ENCODE results near the gene TRIM37. TPM values are rescaled to one million over a fixed set of nuclear protein-coding genes. Genes with fewer than 3 reads are reported as not detected.

TRIM37 gene
- total RNA-seq, 1 donor from 2014 or later: 32.6 TPM

GRCh38 chr17:58936295-58936694 lies 170.4 kb downstream of the TRIM37 start:
- Mint-ChIP-seq H3K36me3 (ENCODE audit: unreplicated experiment) (no peaks in the 10 kb centered on the region), H3K27ac (ENCODE audit: unreplicated experiment) (no peak overlapping the region)

GRCh38 chr17:58932956-58933355 lies 173.7 kb downstream of the TRIM37 start:
- Mint-ChIP-seq H3K9me3 (ENCODE audit: unreplicated experiment) (no peaks in the 10 kb centered on the region), H3K4me3 (ENCODE audit: unreplicated experiment) (no peak overlapping the region), H3K36me3 (ENCODE audit: unreplicated experiment) (no peaks in the 10 kb centered on the region), H3K27ac (ENCODE audit: unreplicated experiment) (no peak overlapping the region), H3K27me3 (ENCODE audit: unreplicated experiment) (no peaks in the 10 kb centered on the region), H3K4me1 (ENCODE audit: unreplicated experiment) (no peaks in the 10 kb centered on the region)
- TF ChIP-seq CTCF (IDR thresholded peaks at IDR 0.05): no peak
- no peak for DNase-seq (ENCODE audit: extremely low spot score, unreplicated experiment)

More at GRCh38 chr17:58936295-58936694, 170.4 kb downstream of the TRIM37 start:
- no peak for DNase-seq (ENCODE audit: extremely low spot score, unreplicated experiment)
- no peak for TF ChIP-seq CTCF (IDR thresholded peaks at IDR 0.05)
- Mint-ChIP-seq H3K27me3 (ENCODE audit: unreplicated experiment) (no peaks in the 10 kb centered on the region), H3K9me3 (ENCODE audit: unreplicated experiment) (no peaks in the 10 kb centered on the region), H3K4me3 (ENCODE audit: unreplicated experiment) (no peak overlapping the region), H3K4me1 (ENCODE audit: unreplicated experiment) (no peaks in the 10 kb centered on the region)

Small RNA genes lying within 50 kb of the gene (microRNA-seq; reads per million reads assigned to microRNA genes)
- gene MIR301A (ENCODE audit: unreplicated experiment): 272 reads per million, percentile 64 among the genes with 10 or more reads in this experiment
- 1,500 reads per million, percentile 82 among the genes with 10 or more reads in this experiment for gene MIR454 (ENCODE audit: unreplicated experiment)

Other genes with a start within 250 kb of the TRIM37 start
- gene SKA2, start 48.3 kb upstream of the TRIM37 start, total RNA-seq: 50.5 and 60.2 TPM in 2 replicates
- gene PRR11, start 48.9 kb upstream of the TRIM37 start, total RNA-seq: 11.1 TPM in 2 replicates
- gene SMG8, start 103.2 kb upstream of the TRIM37 start, total RNA-seq: 18.5 and 21.5 TPM in 2 replicates
- gene GDPD1, start 113.6 kb upstream of the TRIM37 start, total RNA-seq: 3.0 and 3.3 TPM in 2 replicates
- 18.1 and 18.9 TPM in 2 replicates for gene YPEL2, start 224.8 kb upstream of the TRIM37 start, total RNA-seq

Measured in osteocyte (in vitro differentiated cells).